BJ (cell line): Measurements from ENCODE around the gene XYLT1. TPM values are rescaled to one million over a fixed set of nuclear protein-coding genes. Genes with fewer than 3 reads are reported as not detected.

ENCODE experiments used
- CTCF ChIA-PET: fragments of 350-600 bp; formaldehyde crosslinking; extraction: SDS; loops from one replicate; lab custom pipeline; 2021; ENCODE audit warnings: antibody characterized with exemption, inconsistent platforms; lab: Yijun Ruan, JAX
- POLR2A ChIA-PET: fragments of 300-600 bp; sonication (Branson Sonifier 250); formaldehyde crosslinking; extraction: SDS; loops from one replicate; lab custom pipeline; 2021; ENCODE audit warnings: antibody characterized with exemption; lab: Charles Lee
- DNase-seq: peaks from one replicate; pipeline ENCODE4 v3.0.0-alpha.2; 2011; ENCODE audit warnings: low read depth
- H3K27me3 ChIP-seq: 2 replicates; pipeline ENCODE4 v1.6.0; 2011; ENCODE audit warnings: low read length; ENCODE audit not compliant: control insufficient read depth, insufficient read depth
- H3K36me3 ChIP-seq: 2 replicates; pipeline ENCODE4 v1.5.1; 2011; ENCODE audit warnings: low read length; ENCODE audit not compliant: control insufficient read depth, insufficient read depth
- H3K4me3 ChIP-seq: 2 replicates; pipeline ENCODE4 v1.5.1; 2011; ENCODE audit warnings: low read depth, mild to moderate bottlenecking, control low read depth, low read length
- polyA plus RNA-seq: library from polyadenylated mRNA; depleted of rRNA; stranded (reverse); fragments of >200 nt; gene quantifications from 2 replicates; pipeline ENCODE4 v1.2.3, GENCODE V29; 2011
- TF ChIP-seq, protein P1 (sequence below): IDR thresholded peaks from 2 replicates; pipeline ENCODE4 v1.5.1; 2011; ENCODE audit warnings: low read depth, mild to moderate bottlenecking, control low read depth, inconsistent platforms, low read length, moderate library complexity; ENCODE audit not compliant: insufficient read depth

Gene XYLT1
- polyA plus RNA-seq, 1 experiment: 15.9 TPM

DNA sequence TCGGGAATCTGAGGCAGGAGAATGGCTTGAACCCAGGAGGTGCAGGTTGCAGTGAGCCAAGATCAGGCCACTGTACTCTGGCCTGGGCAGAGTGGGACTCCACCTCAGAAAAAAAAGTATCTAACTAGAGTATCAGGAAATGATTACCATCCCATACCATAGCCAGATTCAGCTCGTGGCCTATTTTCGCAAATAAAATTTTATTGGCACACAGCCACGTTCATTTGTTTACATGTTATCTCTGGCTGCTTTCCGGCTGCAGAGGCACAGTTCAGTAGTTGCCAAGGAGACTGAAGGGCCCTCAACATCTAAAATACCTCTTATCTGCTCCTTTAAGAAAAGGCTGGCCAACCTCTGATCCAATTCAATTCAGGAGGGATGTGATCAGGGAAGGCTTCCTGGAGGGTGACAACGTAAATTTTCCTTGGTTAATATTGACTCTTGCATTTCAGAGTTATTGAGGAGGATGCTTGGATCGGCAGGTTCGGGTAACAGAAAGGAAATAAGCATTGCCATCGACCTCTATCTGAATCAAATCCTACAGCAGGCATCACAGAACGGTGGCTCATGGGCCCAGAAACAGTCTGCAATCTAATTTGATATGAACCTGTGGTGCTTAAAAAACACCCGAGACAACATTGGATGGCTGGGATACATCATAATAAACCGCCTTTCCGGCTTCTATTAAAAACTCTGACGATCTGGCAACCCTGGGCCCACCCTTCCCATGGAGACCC is 73.8 kb downstream of the XYLT1 start:
- POLR2A ChIA-PET: interaction anchor here (0.6 to 1.0 kb wide), 4 partner anchors 9 to 70 kb away, joined by 3 to 18 read pairs (median 6); no protein-coding TSS in a partner anchor
- no peak for DNase-seq
- CTCF ChIA-PET: interaction anchor here (1.3 to 2.6 kb wide), 2 partner anchors 8 kb away, joined by 3 to 7 read pairs; no protein-coding TSS in a partner anchor
- H3K4me3 ChIP-seq: no peak overlapping the region
- no peaks in the 10 kb centered on the region for H3K36me3 ChIP-seq
- TF ChIP-seq, protein P1, sequence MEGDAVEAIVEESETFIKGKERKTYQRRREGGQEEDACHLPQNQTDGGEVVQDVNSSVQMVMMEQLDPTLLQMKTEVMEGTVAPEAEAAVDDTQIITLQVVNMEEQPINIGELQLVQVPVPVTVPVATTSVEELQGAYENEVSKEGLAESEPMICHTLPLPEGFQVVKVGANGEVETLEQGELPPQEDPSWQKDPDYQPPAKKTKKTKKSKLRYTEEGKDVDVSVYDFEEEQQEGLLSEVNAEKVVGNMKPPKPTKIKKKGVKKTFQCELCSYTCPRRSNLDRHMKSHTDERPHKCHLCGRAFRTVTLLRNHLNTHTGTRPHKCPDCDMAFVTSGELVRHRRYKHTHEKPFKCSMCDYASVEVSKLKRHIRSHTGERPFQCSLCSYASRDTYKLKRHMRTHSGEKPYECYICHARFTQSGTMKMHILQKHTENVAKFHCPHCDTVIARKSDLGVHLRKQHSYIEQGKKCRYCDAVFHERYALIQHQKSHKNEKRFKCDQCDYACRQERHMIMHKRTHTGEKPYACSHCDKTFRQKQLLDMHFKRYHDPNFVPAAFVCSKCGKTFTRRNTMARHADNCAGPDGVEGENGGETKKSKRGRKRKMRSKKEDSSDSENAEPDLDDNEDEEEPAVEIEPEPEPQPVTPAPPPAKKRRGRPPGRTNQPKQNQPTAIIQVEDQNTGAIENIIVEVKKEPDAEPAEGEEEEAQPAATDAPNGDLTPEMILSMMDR: no peak
- no peaks in the 10 kb centered on the region for H3K27me3 ChIP-seq

DNA sequence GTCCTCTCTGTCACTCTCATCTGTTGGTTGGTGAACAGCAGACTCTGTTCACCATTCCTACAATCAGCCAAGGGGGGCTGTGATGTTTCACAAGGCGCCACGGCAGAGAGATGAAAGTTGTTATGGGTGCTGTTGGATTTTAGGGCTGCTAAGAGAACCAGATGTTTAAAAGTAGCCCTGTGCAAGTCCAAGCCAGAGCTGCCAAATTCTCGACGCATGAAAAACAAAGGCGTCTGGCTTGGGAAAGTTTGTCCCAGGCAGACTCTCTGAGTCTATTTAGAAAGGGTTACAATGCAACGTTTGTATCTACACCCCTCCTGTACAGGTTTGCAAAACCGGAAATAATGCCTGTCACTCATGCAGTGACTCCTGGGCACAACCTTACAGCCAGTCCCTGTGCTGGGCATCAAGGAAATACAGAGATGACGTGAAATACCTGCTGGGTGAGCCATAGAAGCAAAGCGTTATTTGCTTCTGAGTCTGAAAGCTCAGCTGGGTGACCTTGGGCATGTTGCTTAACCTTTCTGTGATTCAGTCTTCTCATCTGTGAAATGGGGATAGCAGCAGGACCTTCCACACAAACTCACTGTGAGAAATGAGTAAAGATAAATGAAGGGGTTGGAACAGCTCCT is 74.8 kb downstream of the XYLT1 start:
- ChIA-PET POLR2A (no interaction called here), CTCF (interaction anchor here (0.6 to 2.6 kb wide), 2 partner anchors 9 to 371 kb away, joined by 3 to 7 read pairs; no protein-coding TSS in a partner anchor)
- DNase-seq: no peak
- H3K36me3 ChIP-seq: no peaks in the 10 kb centered on the region
- no peak overlapping the region for H3K4me3 ChIP-seq
- TF ChIP-seq, protein P1: no peak
- H3K27me3 ChIP-seq: no peaks in the 10 kb centered on the region

- no peak overlapping the region for H3K4me3 ChIP-seq
- TF ChIP-seq, protein P1: no peak
- CTCF ChIA-PET: interaction anchor here (1.3 kb wide), 1 partner anchor 72 kb away, joined by 3 read pairs; no protein-coding TSS in a partner anchor
- no peaks in the 10 kb centered on the region for H3K36me3 ChIP-seq
- POLR2A ChIA-PET: no interaction called here
- H3K27me3 ChIP-seq: no peaks in the 10 kb centered on the region
- DNase-seq: no peak
These were observed 77.7 kb downstream of the XYLT1 start for GRCh38 chr16:17392857-17393692.

DNA sequence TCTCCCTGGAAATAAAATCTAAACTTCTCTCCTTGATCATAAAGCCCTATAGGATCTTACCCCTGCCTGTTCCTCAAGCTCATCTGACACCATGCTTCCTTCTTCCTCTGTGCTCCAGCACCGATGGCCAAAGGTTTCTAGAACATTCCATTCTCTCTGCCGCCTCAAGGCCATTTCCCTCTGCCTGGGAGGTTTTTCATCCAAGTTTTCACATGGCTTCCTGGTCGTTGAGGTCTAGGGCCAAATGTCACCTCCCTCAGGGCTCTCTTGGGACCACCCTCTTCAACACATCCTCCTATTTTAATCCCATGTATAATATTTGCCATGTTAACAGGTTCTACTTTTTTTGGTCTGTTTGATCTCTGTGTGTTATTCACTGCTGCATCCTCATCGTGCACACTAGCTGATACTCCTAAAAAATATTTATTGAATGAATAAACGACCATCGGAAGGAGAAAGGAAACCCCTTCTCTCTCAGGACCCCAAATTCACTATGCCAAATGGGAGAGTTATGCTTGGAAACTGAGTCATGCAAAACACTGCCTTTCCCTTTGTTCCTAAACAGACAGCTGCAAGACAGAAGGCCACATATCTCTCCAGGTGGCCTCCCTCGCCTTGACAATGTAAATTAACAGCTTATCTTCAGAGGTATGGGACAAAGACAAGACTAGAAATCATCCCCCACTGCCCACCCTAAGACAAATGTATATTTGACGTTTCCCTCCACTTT is 78.5 kb downstream of the XYLT1 start:
- H3K27me3 ChIP-seq: no peaks in the 10 kb centered on the region
- TF ChIP-seq, protein P1: no peak

More for the DNA sequence above, 78.5 kb downstream of the XYLT1 start:
- CTCF ChIA-PET: no interaction called here
- Histone ChIP-seq H3K36me3 (no peaks in the 10 kb centered on the region), H3K4me3 (no peak overlapping the region)
- POLR2A ChIA-PET: no interaction called here
- no peak for DNase-seq
